H1 (cell line): ENCODE measurements around the gene BPIFB3. TPM values are rescaled to one million over a fixed set of nuclear protein-coding genes. Genes with fewer than 3 reads are reported as not detected.

ENCODE experiments used
- CTCF ChIA-PET: fragments of 300-600 bp; sonication (Branson Sonifier 250); formaldehyde crosslinking; loops from one replicate; lab custom pipeline; 2021; ENCODE audit not compliant: partially characterized antibody; lab: Charles Lee
- POLR2A ChIA-PET: fragments of 300-600 bp; sonication (Branson Sonifier 250); formaldehyde crosslinking; loops from one replicate; lab custom pipeline; 2021; ENCODE audit warnings: inconsistent platforms; ENCODE audit not compliant: partially characterized antibody; lab: Charles Lee
- DNase-seq, 2 experiments: peaks; one replicate each; pipeline versions ENCODE4 v3.0.0 to v3.0.0-alpha.2; 2010 to 2022; ENCODE audit warnings: low spot score in 2 of 2, low read depth in 1 of 2, mixed read lengths in 1 of 2
- FAIRE-seq: peaks from 2 replicates; lab custom pipeline; 2011; peaks lifted over from hg19 to GRCh38; lab: Jason Lieb, UNC
- H2AFZ ChIP-seq: 2 replicates; pipeline ENCODE4 v1.8.1; 2012; ENCODE audit warnings: low read length, inconsistent platforms
- H2AK5ac ChIP-seq: 2 replicates; pipeline ENCODE4 v1.6.1; 2013; ENCODE audit warnings: low read depth, low read length
- H2BK120ac ChIP-seq: replicated peaks from 2 replicates; pipeline ENCODE3; 2013; ENCODE audit warnings: low read depth, low read length, inconsistent platforms
- H2BK12ac ChIP-seq: 2 replicates; pipeline ENCODE4 v1.6.1; 2013; ENCODE audit warnings: low read depth, low read length
- H2BK15ac ChIP-seq: 2 replicates; pipeline ENCODE4 v1.6.1; 2013; ENCODE audit warnings: low read length
- H2BK20ac ChIP-seq: 2 replicates; pipeline ENCODE4 v1.6.1; 2013; ENCODE audit warnings: low read length
- H2BK5ac ChIP-seq: 2 replicates; pipeline ENCODE4 v1.6.1; 2013; ENCODE audit warnings: low read depth, low read length
- H3K14ac ChIP-seq: 2 replicates; pipeline ENCODE4 v1.6.1; 2013; ENCODE audit warnings: inconsistent platforms; ENCODE audit not compliant: insufficient read length
- H3K18ac ChIP-seq: 2 replicates; pipeline ENCODE4 v1.6.1; 2013; ENCODE audit warnings: low read length; ENCODE audit errors: extremely low read depth
- H3K23ac ChIP-seq: 2 replicates; pipeline ENCODE4 v1.6.1; 2013; ENCODE audit warnings: inconsistent platforms; ENCODE audit not compliant: insufficient read length
- H3K23me2 ChIP-seq: 2 replicates; pipeline ENCODE4 v1.6.1; 2013; ENCODE audit warnings: low read depth, low read length
- H3K27ac ChIP-seq: 2 replicates; pipeline ENCODE4 v1.6.1; 2011; ENCODE audit warnings: low read depth, low read length, inconsistent platforms
- H3K27me3 ChIP-seq, 4 experiments: replicated peaks in 1 of 4; 1 replicate in 1 of 4; 2 replicates in 3 of 4; pipeline versions ENCODE4 v1.6.1 to v1.8.1; 2011 to 2013; ENCODE audit warnings: low read length in 3 of 4, mild to moderate bottlenecking in 3 of 4, inconsistent platforms in 2 of 4, mixed read lengths in 2 of 4, moderate library complexity in 1 of 4; ENCODE audit not compliant: control insufficient read depth in 3 of 4, insufficient read depth in 3 of 4; ENCODE audit errors: extremely low read depth in 1 of 4
- H3K36me3 ChIP-seq, 4 experiments: 2 replicates each; pipeline versions ENCODE4 v1.6.1 to v1.8.1; 2011 to 2013; ENCODE audit warnings: mild to moderate bottlenecking in 4 of 4, low read length in 3 of 4, moderate library complexity in 2 of 4, control low read depth in 1 of 4, inconsistent platforms in 1 of 4; ENCODE audit not compliant: insufficient read depth in 4 of 4, control insufficient read depth in 2 of 4
- H3K4ac ChIP-seq: replicated peaks from 2 replicates; pipeline ENCODE3; 2013; ENCODE audit warnings: low read length, low read depth, mixed read lengths, inconsistent platforms; ENCODE audit not compliant: insufficient read length
- H3K4me1 ChIP-seq, 4 experiments: replicated peaks in 1 of 4; 1 replicate in 1 of 4; 2 replicates in 3 of 4; pipeline versions ENCODE4 v1.6.1 to v1.8.1; 2011 to 2013; ENCODE audit warnings: low read length in 3 of 4, inconsistent platforms in 2 of 4, mixed read lengths in 1 of 4; ENCODE audit not compliant: insufficient read depth in 4 of 4, control insufficient read depth in 3 of 4
- H3K4me2 ChIP-seq, 2 experiments: 2 replicates each; pipeline versions ENCODE4 v1.6.1 to v1.8.1; 2011 to 2013; ENCODE audit warnings: low read depth in 2 of 2, low read length in 2 of 2, control low read depth in 1 of 2, inconsistent platforms in 1 of 2, mild to moderate bottlenecking in 1 of 2; ENCODE audit not compliant: insufficient read depth in 1 of 2
- H3K4me3 ChIP-seq, 4 experiments: fragments of 200-600, 300-600 bp in 1 of 4; sonication (generic), shearing (Covaris generic), sonication (Bioruptor Twin) in 1 of 4; 2 replicates each; pipeline versions ENCODE4 v1.5.1 to v1.8.1; 2011 to 2016; ENCODE audit warnings: low read length in 4 of 4, low read depth in 3 of 4, control low read depth in 2 of 4, inconsistent platforms in 2 of 4, mild to moderate bottlenecking in 2 of 4, mixed read lengths in 1 of 4, moderate library complexity in 1 of 4; ENCODE audit not compliant: insufficient read depth in 2 of 4; ENCODE audit errors: extremely low read depth in 1 of 4
- H3K56ac ChIP-seq: replicated peaks from 2 replicates; pipeline ENCODE3; 2013; ENCODE audit warnings: low read depth, mild to moderate bottlenecking, mixed read lengths, low read length, inconsistent platforms; ENCODE audit not compliant: insufficient read length
- H3K79me1 ChIP-seq: 2 replicates; pipeline ENCODE4 v1.6.1; 2013; ENCODE audit warnings: low read depth, low read length, control low read depth
- H3K79me2 ChIP-seq, 2 experiments: 2 replicates each; pipeline versions ENCODE4 v1.6.1 to v1.8.1; 2012 to 2013; ENCODE audit warnings: low read length in 2 of 2, mild to moderate bottlenecking in 2 of 2, inconsistent platforms in 1 of 2; ENCODE audit not compliant: insufficient read depth in 2 of 2, control insufficient read depth in 1 of 2
- H3K9ac ChIP-seq, 4 experiments: replicated peaks in 1 of 4; 1 replicate in 1 of 4; 2 replicates in 3 of 4; pipeline versions ENCODE4 v1.6.1 to v1.8.1; 2011 to 2013; ENCODE audit warnings: low read depth in 3 of 4, low read length in 3 of 4, control low read depth in 2 of 4, mild to moderate bottlenecking in 2 of 4, moderate library complexity in 2 of 4, inconsistent platforms in 1 of 4; ENCODE audit errors: extremely low read depth in 1 of 4
- H3K9me3 ChIP-seq, 2 experiments: 2 replicates each; pipeline versions ENCODE4 v1.6.1 to v1.8.1; 2012 to 2013; ENCODE audit warnings: mild to moderate bottlenecking in 2 of 2, moderate library complexity in 2 of 2, control low read depth in 1 of 2, inconsistent platforms in 1 of 2, low read depth in 1 of 2, low read length in 1 of 2, mixed read lengths in 1 of 2; ENCODE audit not compliant: insufficient read depth in 2 of 2
- H4K20me1 ChIP-seq, 2 experiments: replicated peaks in 1 of 2; 2 replicates each; pipeline versions ENCODE3 to v1.8.1; 2011 to 2013; ENCODE audit warnings: inconsistent platforms in 2 of 2, low read length in 2 of 2, mild to moderate bottlenecking in 1 of 2; ENCODE audit not compliant: insufficient read depth in 2 of 2, control insufficient read depth in 1 of 2
- H4K5ac ChIP-seq: 2 replicates; pipeline ENCODE4 v1.6.1; 2013; ENCODE audit warnings: low read length, low read depth, mixed read lengths, inconsistent platforms; ENCODE audit not compliant: insufficient read length
- H4K8ac ChIP-seq: 2 replicates; pipeline ENCODE4 v1.8.0; 2013; ENCODE audit warnings: mild to moderate bottlenecking, moderate library complexity, low read length, inconsistent platforms; ENCODE audit not compliant: insufficient read depth; ENCODE audit errors: extremely low read depth
- H4K91ac ChIP-seq: replicated peaks from 2 replicates; pipeline ENCODE3; 2013; ENCODE audit warnings: low read length, mixed read lengths, inconsistent platforms; ENCODE audit not compliant: insufficient read length
- ASH2L ChIP-seq: fragments of 200-600, 300-600 bp; sonication (generic); IDR thresholded peaks from one replicate; pipeline ENCODE4 v1.7.1; 2017; ENCODE audit warnings: low read length
- BACH1 ChIP-seq: IDR thresholded peaks from 2 replicates; pipeline ENCODE4 v1.6.1; 2012; ENCODE audit warnings: low read length, improper control_type of control experiment
- CBX5 ChIP-seq: fragments of 300-800, 300-1000 bp; sonication (generic); IDR thresholded peaks from 2 replicates; pipeline ENCODE4 v1.7.1; 2016; ENCODE audit warnings: antibody characterized with exemption, low read length, low read depth
- CBX8 ChIP-seq: fragments of 300-800, 300-1000 bp; sonication (generic); IDR thresholded peaks from 2 replicates; pipeline ENCODE4 v1.7.1; 2016; ENCODE audit warnings: low read depth, low read length, borderline replicate concordance
- CHD2 ChIP-seq: IDR thresholded peaks from 2 replicates; pipeline ENCODE4 v1.6.1; 2012; ENCODE audit warnings: low read length, improper control_type of control experiment
- CTBP2 ChIP-seq: IDR thresholded peaks from 2 replicates; pipeline ENCODE4 v1.7.0; 2011; ENCODE audit warnings: borderline replicate concordance, mild to moderate bottlenecking, moderate library complexity, mixed read lengths, low read length; ENCODE audit not compliant: insufficient read depth, insufficient read length
- EP300 ChIP-seq, 2 experiments: IDR thresholded peaks; 1 replicate in 1 of 2; 2 replicates in 1 of 2; pipeline ENCODE4 v1.6.1; 2011 to 2012; ENCODE audit warnings: low read depth in 2 of 2, low read length in 2 of 2, mild to moderate bottlenecking in 2 of 2, borderline replicate concordance in 1 of 2, inconsistent platforms in 1 of 2, moderate library complexity in 1 of 2
- GTF2F1 ChIP-seq: IDR thresholded peaks from 2 replicates; pipeline ENCODE4 v1.6.1; 2012; ENCODE audit warnings: low read depth, low read length, improper control_type of control experiment, borderline replicate concordance
- JUN ChIP-seq: IDR thresholded peaks from 2 replicates; pipeline ENCODE4 v1.6.1; 2011; ENCODE audit warnings: low read depth, mild to moderate bottlenecking, improper control_type of control experiment, low read length
- SAP30 ChIP-seq: fragments of 300-600 bp; sonication (generic); IDR thresholded peaks from 2 replicates; pipeline ENCODE4 v1.7.1; 2012; ENCODE audit warnings: low read length, moderate library complexity, mild to moderate bottlenecking, inconsistent platforms; ENCODE audit not compliant: insufficient read depth, insufficient replicate concordance
- SIRT6 ChIP-seq: IDR thresholded peaks from one replicate; pipeline ENCODE4 v1.7.1; 2012; ENCODE audit warnings: low read length, inconsistent platforms
- SP4 ChIP-seq: IDR thresholded peaks from 2 replicates; pipeline ENCODE4 v1.6.1; 2012; ENCODE audit warnings: low read length, inconsistent platforms
- SRF ChIP-seq: IDR thresholded peaks from 2 replicates; pipeline ENCODE4 v1.6.1; 2011; ENCODE audit warnings: mild to moderate bottlenecking, low read depth, low read length, moderate library complexity
- WGBS, 2 experiments: shearing (Covaris generic) in 1 of 2; methylation state at CpG; one replicate each; pipeline versions ENCODE4 v1.1.6 to v1.1.7; 2013 to 2015; ENCODE audit warnings: low lambda C conversion rate in 2 of 2, mixed read lengths in 2 of 2, inconsistent platforms in 1 of 2, low coverage in 1 of 2, missing lambda C conversion rate in 1 of 2; ENCODE audit not compliant: insufficient replicate concordance in 2 of 2, insufficient coverage in 1 of 2, insufficient read length in 1 of 2; ENCODE audit errors: extremely low coverage in 1 of 2, missing lambda C conversion rate in 1 of 2; 5-methylcytosine and 5-hydroxymethylcytosine counted together
- polyA plus RNA-seq, 7 experiments: library from polyadenylated mRNA; depleted of rRNA in 3 of 7; stranded (reverse) in 5 of 7; unstranded in 2 of 7; fragments of >200 nt in 5 of 7; fragments of 200-250 nt in 2 of 7; gene quantifications; 1 replicate in 5 of 7; 2 replicates in 1 of 7; 4 replicates in 1 of 7; pipeline versions ENCODE4 v1.2.1 to v1.2.3, GENCODE V29; 2011 to 2013; ENCODE audit warnings: missing spikeins in 2 of 7, mixed read lengths in 2 of 7
- total RNA-seq: library from RNA; stranded (reverse); fragmentation: NEBNext Ultra II Directional; extraction: Animal tissue kit (Norgen Biotek cat#: 25700); gene quantifications from 2 replicates; pipeline ENCODE4 v1.2.1, GENCODE V29; 2021

BPIFB3 gene
- total and polyA plus RNA-seq, 2 of the 8 experiments (the other 6 are each of a cell fraction or from before 2014, with no cell fraction given): not detected

DNA sequence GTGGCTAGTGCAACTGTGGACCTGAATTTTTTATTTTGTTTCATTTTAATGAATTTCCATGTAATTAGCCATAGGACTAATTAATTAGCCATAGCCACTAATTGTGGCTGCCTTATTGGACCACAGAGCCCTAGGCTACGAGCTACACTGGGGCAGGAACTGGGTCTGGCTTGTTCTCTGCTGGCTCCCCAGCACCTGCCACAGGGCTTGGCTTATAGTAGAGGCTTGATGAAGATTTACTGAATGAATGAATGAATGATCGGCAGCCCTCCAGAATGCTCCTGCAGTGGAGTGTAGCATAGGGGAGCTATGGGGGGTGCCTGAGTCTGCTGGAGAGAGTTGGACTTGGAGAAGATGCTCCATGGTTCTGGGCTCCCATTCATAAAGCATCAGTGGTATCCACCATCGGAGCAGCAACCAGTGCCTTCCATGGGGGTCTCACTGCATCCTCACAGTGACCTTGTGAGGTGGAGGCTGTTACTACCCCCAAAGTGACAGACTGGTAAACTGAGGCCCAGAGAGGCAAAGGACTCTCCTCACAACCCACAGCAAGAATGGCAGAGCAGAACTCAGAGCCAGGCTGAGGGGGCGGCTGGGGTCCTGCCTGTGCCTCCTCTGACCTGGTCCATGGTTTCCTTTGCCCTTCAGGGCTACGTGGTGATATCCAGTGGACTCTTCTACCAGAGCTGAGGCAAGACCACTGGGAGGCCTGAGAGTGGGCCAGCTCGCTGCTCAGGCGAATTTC lies 30.8 kb upstream of the BPIFB3 start:
- H3K4ac ChIP-seq: no peak overlapping the region
- H2BK20ac ChIP-seq: no peak overlapping the region
- H2AFZ ChIP-seq: no peak overlapping the region
- H4K8ac ChIP-seq: no peak overlapping the region
- H3K27ac ChIP-seq: no peak overlapping the region
- H2BK5ac ChIP-seq: no peak overlapping the region
- no peak for DNase-seq
- no peaks in the 10 kb centered on the region for H3K79me1 ChIP-seq
- H3K18ac ChIP-seq: no peak overlapping the region
- H3K23me2 ChIP-seq: peaks cover 8% of the 10 kb centered on the region; the same call in 1 of the 2 replicates
- H3K4me3 ChIP-seq: no peak overlapping the region
- no peak overlapping the region for H3K23ac ChIP-seq
- no peaks in the 10 kb centered on the region for H3K9me3 ChIP-seq
- FAIRE-seq: no peak
- H4K5ac ChIP-seq: no peak overlapping the region
- no peaks in the 10 kb centered on the region for H3K27me3 ChIP-seq
- no peak overlapping the region for H3K56ac ChIP-seq
- no peak overlapping the region for H2AK5ac ChIP-seq
- no peak for TF ChIP-seq CTBP2
- TF ChIP-seq GTF2F1: no peak
- no peak for TF ChIP-seq CBX5
- no peak for TF ChIP-seq SP4
- TF ChIP-seq SRF: no peak
- no peak for TF ChIP-seq SIRT6
- TF ChIP-seq CBX8: no peak
- no peak for TF ChIP-seq BACH1
- TF ChIP-seq CHD2: no peak
- no peak for TF ChIP-seq JUN
- no peak for TF ChIP-seq ASH2L
- no peak for TF ChIP-seq EP300 (IDR thresholded peaks at IDR 0.05; ENCODE audit: borderline replicate concordance in 1 of 2, low read depth in 2 of 2, low read length in 2 of 2)
- TF ChIP-seq SAP30: no peak
- no peak overlapping the region for H4K91ac ChIP-seq
- H2BK120ac ChIP-seq: no peak overlapping the region
- H2BK15ac ChIP-seq: no peak overlapping the region
- peaks cover 2 to 3% of the 10 kb centered on the region in 2 experiments for H4K20me1 ChIP-seq
- H2BK12ac ChIP-seq: no peak overlapping the region
- no peak overlapping the region for H3K9ac ChIP-seq
- ChIA-PET CTCF (interaction anchor here (1.2 to 11.8 kb wide), 3 partner anchors 9 to 27 kb away, joined by 3 to 86 read pairs (median 4); partner anchors contain the start of genes BPIFB2 and SUN5), POLR2A (no interaction called here)
- H3K4me1 ChIP-seq: no peaks in the 10 kb centered on the region
- H3K36me3 ChIP-seq: no peaks in the 10 kb centered on the region
- H3K79me2 ChIP-seq: no peaks in the 10 kb centered on the region
- 79% methylated on average over 6 of the region's 7 CpGs; no CpG with 5 or more reads in 1 of the 2 experiments for WGBS, 2 experiments
- H3K14ac ChIP-seq: no peak overlapping the region
- no peak overlapping the region for H3K4me2 ChIP-seq
